GM12874 (cell line): ENCODE measurements around the gene ZNF800.

ENCODE experiments used
- CTCF ChIP-seq: IDR thresholded peaks from 2 replicates; pipeline ENCODE4 v1.5.1; 2011; ENCODE audit warnings: low read depth, mild to moderate bottlenecking, control low read depth, low read length, moderate library complexity; ENCODE audit not compliant: insufficient read depth

Gene ZNF800

GRCh38 chr7:127375631-127376030 lies 16.9 kb downstream of the ZNF800 start:
- no peak for TF ChIP-seq CTCF

- TF ChIP-seq CTCF = no peak
These were observed 24.8 kb downstream of the ZNF800 start for GRCh38 chr7:127367679-127368078.

- TF ChIP-seq CTCF = no peak
These were observed 25.8 kb downstream of the ZNF800 start for GRCh38 chr7:127366680-127367079.

GRCh38 chr7:127365957-127366315 lies 26.6 kb downstream of the ZNF800 start:
- TF ChIP-seq CTCF = no peak

GRCh38 chr7:127365164-127365956 lies 27.1 kb downstream of the ZNF800 start:
- no peak for TF ChIP-seq CTCF

- no peak for TF ChIP-seq CTCF
These were observed 30.0 kb downstream of the ZNF800 start for GRCh38 chr7:127362364-127363027.

GRCh38 chr7:127361736-127362135 lies 30.8 kb downstream of the ZNF800 start:
- TF ChIP-seq CTCF = no peak
